ENCODE data around the gene CTRB1. TPM values are rescaled to one million over a fixed set of nuclear protein-coding genes. Genes with fewer than 3 reads are reported as not detected.
A peak's percentile ranks its signal among the peaks of the same experiment; 100 is the strongest.

CTRB1 gene
- total and polyA plus RNA-seq, 7 experiments from 2014 or later = not detected

GRCh38 chr16:75181630-75182029, 37.2 kb upstream of the CTRB1 start:
- no peak overlapping the region for H3K27ac ChIP-seq (ENCODE audit: low read depth, low read length)
- peaks cover 3 to 27% (median 18%) of the 10 kb centered on the region in 11 donors for H3K9me3 Mint-ChIP-seq

DNA sequence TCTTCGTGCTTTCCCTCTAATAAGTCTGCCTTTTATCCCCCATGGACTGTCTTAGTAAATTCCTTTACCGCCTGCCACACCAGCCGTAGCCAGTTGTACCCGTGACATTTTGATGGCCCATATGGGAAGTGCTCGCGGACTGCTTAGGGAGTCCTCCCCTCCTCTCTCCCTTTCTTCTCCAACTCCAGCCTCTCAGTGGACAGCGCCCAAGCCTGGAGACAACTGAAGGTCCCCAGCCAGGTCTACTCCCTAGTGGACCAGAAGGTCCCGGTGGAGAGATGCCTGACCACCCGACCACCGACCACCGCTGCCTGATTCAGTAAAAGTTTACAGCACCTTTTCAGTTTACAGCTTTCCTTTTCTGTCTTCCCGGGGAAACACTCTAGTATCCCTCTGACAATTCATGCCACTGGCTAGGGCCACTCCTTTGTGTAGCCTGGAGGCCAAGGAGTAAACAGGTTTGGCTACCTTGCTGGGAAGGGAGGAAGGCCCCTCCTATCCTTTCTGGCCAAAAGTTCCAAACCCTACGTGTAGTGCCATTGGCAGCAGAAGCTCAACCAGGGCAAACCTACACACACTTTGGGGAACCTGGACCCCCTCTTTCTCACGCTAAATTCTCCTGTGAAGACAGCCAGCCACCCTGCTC, 29.8 kb upstream of the CTRB1 start:
- H3K27ac Mint-ChIP-seq = no peak overlapping the region
- CTCF ChIA-PET = no interaction called here
- Histone ChIP-seq H3K27ac (ENCODE audit: low read depth, low read length) (no peak overlapping the region), H3K4me3 (ENCODE audit: low read length) (no peak overlapping the region), H3K9me3 (ENCODE audit: control insufficient read depth in 2 of 3, low read length in 3 of 3) (no peaks in the 10 kb centered on the region), H3K4me1 (ENCODE audit: control insufficient read depth in 2 of 2, insufficient read depth in 2 of 2, low read length in 2 of 2) (no peaks in the 10 kb centered on the region), H3K27me3 (ENCODE audit: control insufficient read depth in 2 of 2, insufficient read depth in 2 of 2, low read length in 2 of 2) (no peaks in the 10 kb centered on the region), H3K36me3 (ENCODE audit: control insufficient read depth in 2 of 3, insufficient read depth in 3 of 3, low read length in 3 of 3) (no peaks in the 10 kb centered on the region)
- POLR2A ChIA-PET = no interaction called here
- DNase-seq (no peak), ATAC-seq (no peak)
- no peaks in the 10 kb centered on the region for H3K4me1 Mint-ChIP-seq
- H3K36me3 Mint-ChIP-seq = no peaks in the 10 kb centered on the region
- intact Hi-C loops (cut with micrococcal nuclease) = no loop called here
- H3K27me3 Mint-ChIP-seq = peaks cover 2 to 17% (median 6%) of the 10 kb centered on the region in 5 donors
- no peak overlapping the region for H3K4me3 Mint-ChIP-seq
- peaks cover 0 to 10% (median 0%) of the 10 kb centered on the region in 11 donors for H3K9me3 Mint-ChIP-seq

More at GRCh38 chr16:75181630-75182029, 37.2 kb upstream of the CTRB1 start:
- ChIA-PET CTCF (interaction anchor here (0.7 kb wide), 1 partner anchor 223 kb away, joined by 3 read pairs; no protein-coding TSS in a partner anchor), POLR2A (interaction anchor here (0.6 to 0.8 kb wide), 2 partner anchors 19 to 565 kb away, joined by 3 read pairs; no protein-coding TSS in a partner anchor)
- Histone ChIP-seq H3K4me3 (ENCODE audit: low read length) (no peak overlapping the region), H3K36me3 (ENCODE audit: control insufficient read depth in 2 of 3, insufficient read depth in 3 of 3, low read length in 3 of 3) (no peaks in the 10 kb centered on the region), H3K4me1 (ENCODE audit: control insufficient read depth in 2 of 2, insufficient read depth in 2 of 2, low read length in 2 of 2) (no peaks in the 10 kb centered on the region), H3K9me3 (ENCODE audit: control insufficient read depth in 2 of 3, low read length in 3 of 3) (peaks cover 0 to 7% (median 3%) of the 10 kb centered on the region in 3 experiments), H3K27me3 (ENCODE audit: control insufficient read depth in 2 of 2, insufficient read depth in 2 of 2, low read length in 2 of 2) (no peaks in the 10 kb centered on the region)
- H3K4me3 Mint-ChIP-seq = no peak overlapping the region
- H3K4me1 Mint-ChIP-seq = no peaks in the 10 kb centered on the region
- H3K27ac Mint-ChIP-seq = peak overlapping the region in 1 of 9 donors; percentile 16
- H3K27me3 Mint-ChIP-seq = peaks cover 0 to 8% (median 0%) of the 10 kb centered on the region in 5 donors
- H3K36me3 Mint-ChIP-seq = peaks cover 0 to 9% (median 4%) of the 10 kb centered on the region in 5 donors
- ATAC-seq (no peak), DNase-seq (no peak)
- intact Hi-C loops (cut with micrococcal nuclease) = no loop called here

DNA sequence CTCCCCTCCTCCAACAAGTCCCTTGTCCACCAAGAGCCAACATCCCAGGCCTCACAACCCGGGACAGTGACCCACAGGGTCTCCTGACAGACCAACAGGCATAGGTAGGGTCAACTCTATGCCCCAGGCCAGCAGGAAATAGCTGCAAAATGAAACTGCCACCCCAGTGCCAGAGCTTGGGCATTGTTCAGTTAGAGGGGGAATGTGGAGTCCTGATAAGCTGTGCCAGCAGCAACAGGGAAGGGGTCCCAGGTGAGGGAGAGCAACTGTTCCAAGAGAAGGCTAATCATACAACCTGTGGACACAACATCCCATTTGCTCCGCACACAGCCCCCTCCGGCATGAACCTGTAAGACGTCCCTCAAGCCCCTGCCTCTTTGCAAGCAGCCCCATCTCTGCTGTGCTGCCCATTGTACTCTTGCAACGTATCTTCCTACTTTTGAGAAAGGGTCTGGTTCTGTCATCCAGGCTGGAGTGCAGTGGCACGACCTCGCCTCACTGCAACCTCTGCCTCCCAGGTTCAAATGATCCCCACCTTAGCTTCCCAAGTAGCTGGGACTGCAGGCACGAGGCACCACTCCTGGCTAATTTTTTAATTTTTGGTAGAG, 29.0 kb upstream of the CTRB1 start:
- H3K36me3 Mint-ChIP-seq = no peaks in the 10 kb centered on the region
- CTCF ChIA-PET = interaction anchor here (0.7 to 1.1 kb wide), 2 partner anchors 10 to 200 kb away, joined by 3 read pairs; no protein-coding TSS in a partner anchor
- no peaks in the 10 kb centered on the region for H3K9me3 ChIP-seq (ENCODE audit: control insufficient read depth in 2 of 3, low read length in 3 of 3)
- H3K36me3 ChIP-seq (ENCODE audit: control insufficient read depth in 2 of 3, insufficient read depth in 3 of 3, low read length in 3 of 3) = no peaks in the 10 kb centered on the region
- no peak overlapping the region for H3K4me3 Mint-ChIP-seq
- H3K4me3 ChIP-seq (ENCODE audit: low read length) = no peak overlapping the region
- DNase-seq (no peak), ATAC-seq (no peak)
- no peak overlapping the region for H3K27ac ChIP-seq (ENCODE audit: low read depth, low read length)
- H3K27ac Mint-ChIP-seq = no peak overlapping the region
- POLR2A ChIA-PET = no interaction called here
- no peaks in the 10 kb centered on the region for H3K27me3 ChIP-seq (ENCODE audit: control insufficient read depth in 2 of 2, insufficient read depth in 2 of 2, low read length in 2 of 2)
- H3K27me3 Mint-ChIP-seq = peaks cover under 1 to 17% (median 6%) of the 10 kb centered on the region in 5 donors
- H3K4me1 ChIP-seq (ENCODE audit: control insufficient read depth in 2 of 2, insufficient read depth in 2 of 2, low read length in 2 of 2) = no peaks in the 10 kb centered on the region
- intact Hi-C loops (cut with micrococcal nuclease) = no loop called here
- H3K9me3 Mint-ChIP-seq = peaks cover 0 to 10% (median 0%) of the 10 kb centered on the region in 11 donors
- H3K4me1 Mint-ChIP-seq = no peaks in the 10 kb centered on the region

DNA sequence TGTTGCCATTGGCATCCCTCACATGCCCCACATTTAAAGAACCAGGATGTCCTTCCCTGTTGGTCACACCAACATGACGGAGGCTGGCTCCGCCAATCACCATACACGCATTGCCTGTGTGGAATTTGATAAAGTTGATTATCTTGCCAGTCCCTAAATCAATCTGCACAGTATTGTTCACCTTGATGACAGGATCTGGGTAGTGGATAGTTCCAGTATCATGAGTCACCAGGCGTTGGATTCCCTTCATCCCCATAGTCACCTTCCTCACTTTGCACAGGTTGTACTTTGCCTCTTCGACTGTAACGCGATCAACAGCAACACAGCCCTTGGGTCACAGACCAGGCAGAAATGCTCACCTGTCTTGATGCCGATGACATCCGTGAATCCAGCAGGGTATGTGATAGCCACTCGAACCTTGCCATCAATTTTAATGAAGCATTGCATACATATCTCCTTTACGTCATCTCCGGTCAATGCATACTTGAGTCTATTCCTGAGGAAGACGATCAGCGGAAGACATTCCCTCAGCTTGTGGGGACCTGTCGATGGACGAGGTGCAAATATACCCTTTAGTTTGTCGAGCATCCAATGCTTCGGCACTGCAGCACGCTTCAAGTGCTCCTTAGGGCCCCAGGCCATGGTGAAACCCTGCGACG, 26.1 kb upstream of the CTRB1 start:
- Mint-ChIP-seq H3K36me3 (no peaks in the 10 kb centered on the region), H3K4me1 (peaks cover 0 to 2% (median 0%) of the 10 kb centered on the region in 7 donors), H3K27me3 (peaks cover 6 to 26% (median 10%) of the 10 kb centered on the region in 5 donors), H3K4me3 (no peak overlapping the region), H3K9me3 (no peaks in the 10 kb centered on the region), H3K27ac (no peak overlapping the region)
- intact Hi-C loops (cut with micrococcal nuclease) = no loop called here
- Histone ChIP-seq H3K9me3 (ENCODE audit: control insufficient read depth in 2 of 3, low read length in 3 of 3) (no peaks in the 10 kb centered on the region), H3K4me1 (ENCODE audit: control insufficient read depth in 2 of 2, insufficient read depth in 2 of 2, low read length in 2 of 2) (no peaks in the 10 kb centered on the region), H3K27ac (ENCODE audit: low read depth, low read length) (no peak overlapping the region), H3K36me3 (ENCODE audit: control insufficient read depth in 2 of 3, insufficient read depth in 3 of 3, low read length in 3 of 3) (no peaks in the 10 kb centered on the region), H3K27me3 (ENCODE audit: control insufficient read depth in 2 of 2, insufficient read depth in 2 of 2, low read length in 2 of 2) (peaks cover 0 to 3% of the 10 kb centered on the region in 2 donors), H3K4me3 (ENCODE audit: low read length) (no peak overlapping the region)
- ATAC-seq (no peak), DNase-seq (no peak)
- ChIA-PET CTCF (no interaction called here), POLR2A (no interaction called here)

DNA sequence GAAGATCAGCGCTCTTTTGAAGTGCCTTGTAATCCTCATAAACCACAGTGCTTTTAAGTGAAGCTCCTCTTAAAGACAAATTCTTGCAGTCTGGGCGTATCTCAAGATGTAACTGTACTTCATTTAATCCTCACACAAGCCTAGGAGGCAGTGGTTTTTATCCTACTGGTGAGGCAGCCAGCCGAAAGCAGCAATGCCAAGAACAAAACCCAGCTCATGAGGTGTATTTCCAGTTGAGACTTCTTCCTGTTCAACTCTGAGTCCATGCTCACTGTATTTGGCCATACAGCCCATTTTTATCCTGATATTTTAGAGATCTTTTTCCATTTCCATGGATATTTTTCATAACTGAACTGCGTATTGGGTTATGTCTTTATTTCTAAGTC, 25.5 kb upstream of the CTRB1 start:
- H3K9me3 ChIP-seq (ENCODE audit: control insufficient read depth in 2 of 3, low read length in 3 of 3) = no peaks in the 10 kb centered on the region
- H3K27ac ChIP-seq (ENCODE audit: low read depth, low read length) = no peak overlapping the region
- DNase-seq = no peak
- intact Hi-C loops (cut with micrococcal nuclease) = no loop called here
- no peak overlapping the region for H3K4me3 ChIP-seq (ENCODE audit: low read length)
- no peaks in the 10 kb centered on the region for H3K36me3 ChIP-seq (ENCODE audit: control insufficient read depth in 2 of 3, insufficient read depth in 3 of 3, low read length in 3 of 3)
- H3K9me3 Mint-ChIP-seq = no peaks in the 10 kb centered on the region
- no peak overlapping the region for H3K4me3 Mint-ChIP-seq
- ChIA-PET POLR2A (no interaction called here), CTCF (no interaction called here)
- H3K27ac Mint-ChIP-seq = peak overlapping the region in 1 of 9 donors; percentile 14
- no peaks in the 10 kb centered on the region for H3K4me1 ChIP-seq (ENCODE audit: control insufficient read depth in 2 of 2, insufficient read depth in 2 of 2, low read length in 2 of 2)
- H3K4me1 Mint-ChIP-seq = peaks cover 0 to 2% (median 0%) of the 10 kb centered on the region in 7 donors
- no peak for ATAC-seq
- peaks cover 0 to 3% of the 10 kb centered on the region in 2 donors for H3K27me3 ChIP-seq (ENCODE audit: control insufficient read depth in 2 of 2, insufficient read depth in 2 of 2, low read length in 2 of 2)
- H3K36me3 Mint-ChIP-seq = no peaks in the 10 kb centered on the region
- peaks cover 10 to 31% (median 16%) of the 10 kb centered on the region in 5 donors for H3K27me3 Mint-ChIP-seq

- no peak overlapping the region for H3K4me3 ChIP-seq (ENCODE audit: low read length)
- ChIA-PET POLR2A (no interaction called here), CTCF (no interaction called here)
- H3K9me3 Mint-ChIP-seq = no peaks in the 10 kb centered on the region
- H3K27ac ChIP-seq (ENCODE audit: low read depth, low read length) = no peak overlapping the region
- peaks cover 0 to 3% of the 10 kb centered on the region in 2 donors for H3K27me3 ChIP-seq (ENCODE audit: control insufficient read depth in 2 of 2, insufficient read depth in 2 of 2, low read length in 2 of 2)
- H3K9me3 ChIP-seq (ENCODE audit: control insufficient read depth in 2 of 3, low read length in 3 of 3) = no peaks in the 10 kb centered on the region
- H3K4me3 Mint-ChIP-seq = no peak overlapping the region
- intact Hi-C loops (cut with micrococcal nuclease) = no loop called here
- ATAC-seq = no peak
- peak overlapping the region in 1 of 9 donors; percentile 14 for H3K27ac Mint-ChIP-seq
- no peaks in the 10 kb centered on the region for H3K36me3 Mint-ChIP-seq
- no peaks in the 10 kb centered on the region for H3K4me1 ChIP-seq (ENCODE audit: control insufficient read depth in 2 of 2, insufficient read depth in 2 of 2, low read length in 2 of 2)
- H3K4me1 Mint-ChIP-seq = peaks cover 0 to 2% (median 0%) of the 10 kb centered on the region in 7 donors
- H3K27me3 Mint-ChIP-seq = peaks cover 13 to 34% (median 18%) of the 10 kb centered on the region in 5 donors
- peak in 1 of 9 donors; percentile 13 for DNase-seq
- H3K36me3 ChIP-seq (ENCODE audit: control insufficient read depth in 2 of 3, insufficient read depth in 3 of 3, low read length in 3 of 3) = no peaks in the 10 kb centered on the region
Measured at GRCh38 chr16:75193730-75194444, 24.9 kb upstream of the CTRB1 start.
